ENCODE results near the gene EEFSEC. TPM values are rescaled to one million over a fixed set of nuclear protein-coding genes. Genes with fewer than 3 reads are reported as not detected.

The EEFSEC gene
- total RNA-seq, 2 experiments from 2014 or later = 17.7 to 25.3 TPM

- H3K27ac ChIP-seq (ENCODE audit: low read depth, low read length, poor library complexity, severe bottlenecking) = no peak overlapping the region
- H4K20me1 ChIP-seq (ENCODE audit: insufficient read depth, low read length) = no peaks in the 10 kb centered on the region
- BruUV-seq (replicated peaks) = no TSS peak
- no peak for TF ChIP-seq EZH2phosphoT487 (IDR thresholded peaks at IDR 0.05; ENCODE audit: borderline replicate concordance, low read depth, low read length)
- TF ChIP-seq CTCF (conservative IDR thresholded peaks at IDR 0.05; ENCODE audit: low read length) = no peak
- H3K4me2 ChIP-seq (ENCODE audit: low read length) = no peak overlapping the region
- intact Hi-C loops (cut with micrococcal nuclease; ENCODE audit: unreplicated experiment) = no loop called here
- no peaks in the 10 kb centered on the region for H3K4me1 ChIP-seq (ENCODE audit: insufficient read depth, low read length, poor library complexity, severe bottlenecking)
- H3K9me3 ChIP-seq (ENCODE audit: low read length) = no peaks in the 10 kb centered on the region
- ChIA-PET POLR2A (no interaction called here), CTCF (ENCODE audit: unreplicated experiment) (no interaction called here)
- H3K9me2 ChIP-seq (ENCODE audit: insufficient read depth, low read length) = no peaks in the 10 kb centered on the region
- no peak for DNase-seq (ENCODE audit: low spot score)
- H3K79me2 ChIP-seq (ENCODE audit: insufficient read depth, low read depth, low read length) = no peaks in the 10 kb centered on the region
- no peak overlapping the region for H3K4me3 ChIP-seq (ENCODE audit: low read depth, low read length, poor library complexity, severe bottlenecking)
- no peaks in the 10 kb centered on the region for H3K36me3 ChIP-seq (ENCODE audit: insufficient read depth, low read length)
- H2AFZ ChIP-seq (ENCODE audit: low read length) = no peak overlapping the region
Measured at GRCh38 chr3:128455116-128455515, 301.8 kb downstream of the EEFSEC start.

- no peaks in the 10 kb centered on the region for H3K9me2 ChIP-seq (ENCODE audit: insufficient read depth, low read length)
- H4K20me1 ChIP-seq (ENCODE audit: insufficient read depth, low read length) = no peaks in the 10 kb centered on the region
- CTCF ChIA-PET (ENCODE audit: unreplicated experiment) = interaction anchor here (0.5 kb wide), 1 partner anchor 1452 kb away, joined by 3 read pairs; no protein-coding TSS in a partner anchor
- no peaks in the 10 kb centered on the region for H3K79me2 ChIP-seq (ENCODE audit: insufficient read depth, low read depth, low read length)
- no TSS peak for BruUV-seq (replicated peaks)
- no peak overlapping the region for H3K4me2 ChIP-seq (ENCODE audit: low read length)
- no peaks in the 10 kb centered on the region for H3K4me1 ChIP-seq (ENCODE audit: insufficient read depth, low read length, poor library complexity, severe bottlenecking)
- no peak overlapping the region for H2AFZ ChIP-seq (ENCODE audit: low read length)
- TF ChIP-seq CTCF (conservative IDR thresholded peaks at IDR 0.05; ENCODE audit: low read length) (no peak), EZH2phosphoT487 (IDR thresholded peaks at IDR 0.05; ENCODE audit: borderline replicate concordance, low read depth, low read length) (no peak)
- no peaks in the 10 kb centered on the region for H3K36me3 ChIP-seq (ENCODE audit: insufficient read depth, low read length)
- no peaks in the 10 kb centered on the region for H3K9me3 ChIP-seq (ENCODE audit: low read length)
- no peak overlapping the region for H3K27ac ChIP-seq (ENCODE audit: low read depth, low read length, poor library complexity, severe bottlenecking)
- POLR2A ChIA-PET = no interaction called here
- H3K4me3 ChIP-seq (ENCODE audit: low read depth, low read length, poor library complexity, severe bottlenecking) = no peak overlapping the region
- intact Hi-C loops (cut with micrococcal nuclease; ENCODE audit: unreplicated experiment) = no loop called here
- DNase-seq (ENCODE audit: low spot score) = no peak
Measured at GRCh38 chr3:128455786-128456748, 302.8 kb downstream of the EEFSEC start.

Data from OCI-LY7 (cell line).